IMR-90 (cell line): Measurements from ENCODE around the gene VWDE. TPM values are rescaled to one million over a fixed set of nuclear protein-coding genes. Genes with fewer than 3 reads are reported as not detected.

Experiments
- ATAC-seq: fragments of 200-7000 bp; cut with Tn5 transposase; 2 replicates; pipeline ENCODE4 v1.9.1; 2020; ENCODE audit warnings: low read depth, mild to moderate bottlenecking, moderate library complexity
- BruUV-seq: library from RNA; stranded (reverse); fragments of 400-500 nt; replicated peaks from 2 replicates; lab custom pipeline; 2021; lab: Mats Ljungman, UMichigan
- CTCF ChIA-PET: fragments of 300-600 bp; formaldehyde crosslinking; extraction: SDS; loops from one replicate; lab custom pipeline; 2021; ENCODE audit warnings: antibody characterized with exemption; lab: Yijun Ruan, JAX
- POLR2A ChIA-PET: fragments of 300-600 bp; sonication (Branson Sonifier 250); formaldehyde crosslinking; loops from one replicate; lab custom pipeline; 2022; ENCODE audit warnings: antibody characterized with exemption; ENCODE audit not compliant: unreplicated experiment; lab: Charles Lee
- DNase-seq: peaks from one replicate; pipeline ENCODE4 v3.0.0; 2013
- H2AFZ ChIP-seq: replicated peaks from 2 replicates; pipeline ENCODE3; 2013; ENCODE audit warnings: low read length, mild to moderate bottlenecking; ENCODE audit not compliant: poor library complexity
- H2AK5ac ChIP-seq: 2 replicates; pipeline ENCODE4 v1.6.1; 2013; ENCODE audit warnings: low read depth, low read length, inconsistent platforms
- H2AK9ac ChIP-seq: replicated peaks from 2 replicates; pipeline ENCODE3; 2013; ENCODE audit warnings: mild to moderate bottlenecking, low read depth, low read length, moderate library complexity; ENCODE audit not compliant: poor library complexity
- H2BK120ac ChIP-seq: 2 replicates; pipeline ENCODE4 v1.6.1; 2013; ENCODE audit warnings: low read depth, low read length, inconsistent platforms
- H2BK15ac ChIP-seq: 3 replicates; pipeline ENCODE4 v1.6.1; 2013; ENCODE audit warnings: low read depth, low read length, inconsistent platforms
- H2BK20ac ChIP-seq: 2 replicates; pipeline ENCODE4 v1.6.1; 2013; ENCODE audit warnings: low read depth, mild to moderate bottlenecking, inconsistent platforms, low read length, moderate library complexity
- H2BK5ac ChIP-seq: 2 replicates; pipeline ENCODE4 v1.6.1; 2013; ENCODE audit warnings: mild to moderate bottlenecking, low read depth, low read length, inconsistent platforms; ENCODE audit not compliant: poor library complexity, severe bottlenecking
- H3K14ac ChIP-seq: replicated peaks from 2 replicates; pipeline ENCODE4 v1.6.1; 2013; ENCODE audit warnings: low read depth, low read length, inconsistent platforms
- H3K18ac ChIP-seq: 2 replicates; pipeline ENCODE4 v1.6.1; 2013; ENCODE audit warnings: low read depth, low read length, control low read depth
- H3K23ac ChIP-seq: 2 replicates; pipeline ENCODE4 v1.6.1; 2013; ENCODE audit warnings: low read depth, low read length, inconsistent platforms
- H3K27ac ChIP-seq: 2 replicates; pipeline ENCODE4 v1.5.1; 2013; ENCODE audit warnings: mild to moderate bottlenecking, control low read depth, low read length; ENCODE audit not compliant: insufficient read depth
- H3K27me3 ChIP-seq: 2 replicates; pipeline ENCODE4 v1.6.1; 2013; ENCODE audit warnings: low read length; ENCODE audit not compliant: control insufficient read depth, insufficient read depth
- H3K36me3 ChIP-seq: 2 replicates; pipeline ENCODE4 v1.6.1; 2013; ENCODE audit warnings: low read length, mixed read lengths; ENCODE audit not compliant: control insufficient read depth, insufficient read depth
- H3K4ac ChIP-seq: 2 replicates; pipeline ENCODE4 v1.6.1; 2013; ENCODE audit warnings: low read depth, low read length, inconsistent platforms
- H3K4me1 ChIP-seq: 2 replicates; pipeline ENCODE4 v1.6.1; 2013; ENCODE audit warnings: low read length, mixed read lengths; ENCODE audit not compliant: control insufficient read depth, insufficient read depth
- H3K4me2 ChIP-seq: 2 replicates; pipeline ENCODE4 v1.6.1; 2013; ENCODE audit warnings: low read depth, mild to moderate bottlenecking, control low read depth, low read length, moderate library complexity
- H3K4me3 ChIP-seq: 2 replicates; pipeline ENCODE4 v1.5.1; 2013; ENCODE audit warnings: low read depth, mild to moderate bottlenecking, control low read depth, low read length, moderate library complexity; ENCODE audit not compliant: insufficient read depth
- H3K56ac ChIP-seq: 2 replicates; pipeline ENCODE4 v1.6.1; 2013; ENCODE audit warnings: low read length, inconsistent platforms; ENCODE audit not compliant: insufficient read depth; ENCODE audit errors: extremely low read depth
- H3K79me1 ChIP-seq, 2 experiments: 2 replicates each; pipeline ENCODE4 v1.6.1; 2013; ENCODE audit warnings: low read length in 2 of 2, inconsistent platforms in 1 of 2, low read depth in 1 of 2
- H3K9ac ChIP-seq: 2 replicates; pipeline ENCODE4 v1.6.1; 2013; ENCODE audit warnings: low read depth, low read length, control low read depth
- H3K9me1 ChIP-seq: 2 replicates; pipeline ENCODE4 v1.6.1; 2013; ENCODE audit warnings: low read length, inconsistent platforms; ENCODE audit not compliant: insufficient read depth
- H3K9me3 ChIP-seq: 2 replicates; pipeline ENCODE4 v1.6.1; 2013; ENCODE audit warnings: low read length; ENCODE audit not compliant: control insufficient read depth, insufficient read depth
- H4K20me1 ChIP-seq: 2 replicates; pipeline ENCODE4 v1.6.1; 2013; ENCODE audit warnings: low read length, inconsistent platforms; ENCODE audit not compliant: insufficient read depth
- H4K5ac ChIP-seq: 2 replicates; pipeline ENCODE4 v1.6.1; 2013; ENCODE audit warnings: mild to moderate bottlenecking, low read depth, low read length, control low read depth
- H4K8ac ChIP-seq, 2 experiments: 2 replicates each; pipeline ENCODE4 v1.6.1; 2013; ENCODE audit warnings: low read depth in 2 of 2, low read length in 2 of 2, control low read depth in 1 of 2, inconsistent platforms in 1 of 2
- H4K91ac ChIP-seq: 2 replicates; pipeline ENCODE4 v1.6.1; 2013; ENCODE audit warnings: low read depth, low read length, inconsistent platforms; ENCODE audit not compliant: insufficient read depth
- CTCF ChIP-seq: conservative IDR thresholded peaks from 2 replicates; pipeline ENCODE4 v1.5.1; 2012; ENCODE audit warnings: mild to moderate bottlenecking, low read depth, low read length, improper control_type of control experiment
- ELK1 ChIP-seq: fragments of 150-350 bp; IDR thresholded peaks from 2 replicates; pipeline ENCODE4 v1.6.1; 2016; ENCODE audit warnings: low read depth, mild to moderate bottlenecking, low read length, moderate library complexity, borderline replicate concordance
- FOS ChIP-seq: fragments of 150-350 bp; IDR thresholded peaks from 2 replicates; pipeline ENCODE4 v1.6.1; 2016; ENCODE audit warnings: low read depth, low read length
- NFE2L2 ChIP-seq: fragments of 150-350 bp; IDR thresholded peaks from 2 replicates; pipeline ENCODE4 v1.6.1; 2016; ENCODE audit warnings: low read depth, mild to moderate bottlenecking, low read length
- POLR2A ChIP-seq: IDR thresholded peaks from 2 replicates; pipeline ENCODE4 v1.6.1; 2012; ENCODE audit warnings: mild to moderate bottlenecking, low read depth, low read length
- SMC3 ChIP-seq: fragments of 150-350 bp; IDR thresholded peaks from 2 replicates; pipeline ENCODE4 v1.6.1; 2016; ENCODE audit warnings: low read depth, mild to moderate bottlenecking, antibody characterized with exemption, low read length, moderate library complexity
- USF2 ChIP-seq: fragments of 150-350 bp; IDR thresholded peaks from 2 replicates; pipeline ENCODE4 v1.6.1; 2017; ENCODE audit warnings: mild to moderate bottlenecking, antibody characterized with exemption, low read length, low read depth
- WGBS, 2 experiments: methylation state at CpG; one replicate each; pipeline versions ENCODE4 v1.1.5 to v1.1.7; 2013; ENCODE audit warnings: missing lambda C conversion rate in 2 of 2; ENCODE audit not compliant: insufficient read length in 1 of 2; ENCODE audit errors: extremely low coverage in 2 of 2; 5-methylcytosine and 5-hydroxymethylcytosine counted together
- dilution Hi-C: fragments of 300-500 bp; cut with HindIII; formaldehyde crosslinking; loops from one replicate; pipeline ENCODE4 v1.14.3; 2018; ENCODE audit warnings: low sequenced_read_pairs; ENCODE audit not compliant: unreplicated experiment
- in situ Hi-C: fragments of 300-500 bp; cut with MboI; formaldehyde crosslinking; loops from 3 replicates; pipeline ENCODE4 v1.14.3; 2019; ENCODE audit warnings: low sequenced_read_pairs, inconsistent platforms, mixed read lengths
- intact Hi-C: fragments of 100-400 bp; cut with micrococcal nuclease; formaldehyde crosslinking; loops from 2 replicates; pipeline ENCODE4 v1.10.0; 2022
- polyA plus RNA-seq, 3 experiments: library from polyadenylated mRNA; depleted of rRNA; stranded (reverse); fragments of >200 nt; gene quantifications; 2 replicates each; pipeline ENCODE4 v1.2.3, GENCODE V29; 2012; ENCODE audit warnings: low replicate concordance in 1 of 3
- total RNA-seq: library from RNA; depleted of rRNA; stranded (reverse); fragments of >200 nt; gene quantifications from 2 replicates; pipeline ENCODE4 v1.2.3, GENCODE V29; 2012

VWDE gene
- total and polyA plus RNA-seq, 2 of the 4 experiments (the other 2 are of a cell fraction), result 0.05 to 0.18 TPM

- Histone ChIP-seq H2BK15ac (no peak overlapping the region), H4K20me1 (no peaks in the 10 kb centered on the region), H2AFZ (no peak overlapping the region), H4K91ac (no peak overlapping the region), H2AK5ac (no peak overlapping the region), H3K9me3 (no peaks in the 10 kb centered on the region), H3K4me2 (no peak overlapping the region), H3K4me3 (no peak overlapping the region), H2BK20ac (no peak overlapping the region), H4K8ac (no peak overlapping the region), H3K23ac (no peak overlapping the region), H3K14ac (no peak overlapping the region), H3K9me1 (no peaks in the 10 kb centered on the region), H2BK5ac (no peak overlapping the region), H3K36me3 (no peaks in the 10 kb centered on the region), H3K27ac (no peak overlapping the region), H3K27me3 (no peaks in the 10 kb centered on the region), H2AK9ac (no peak overlapping the region), H3K4ac (no peak overlapping the region), H4K5ac (no peak overlapping the region), H3K56ac (no peak overlapping the region), H2BK120ac (no peak overlapping the region), H3K4me1 (no peaks in the 10 kb centered on the region), H3K18ac (no peak overlapping the region), H3K79me1 (no peaks in the 10 kb centered on the region), H3K9ac (no peak overlapping the region)
- in situ Hi-C loops, result no loop called here
- intact Hi-C loops, result no loop called here
- POLR2A ChIA-PET, result no interaction called here
- no peak for TF ChIP-seq CTCF
- TF ChIP-seq ELK1, result no peak
- no peak for TF ChIP-seq NFE2L2
- no peak for TF ChIP-seq SMC3
- TF ChIP-seq FOS, result no peak
- no peak for TF ChIP-seq POLR2A
- no peak for TF ChIP-seq USF2
- no CpG with 5 or more reads among the region's 1 CpG for WGBS, 2 experiments
- DNase-seq, result no peak
- BruUV-seq, result no TSS peak
- CTCF ChIA-PET, result interaction anchor here (0.7 kb wide), 1 partner anchor 449 kb away, joined by 4 read pairs; no protein-coding TSS in a partner anchor
- no peak for ATAC-seq
- dilution Hi-C loops, result no loop called here
Measured at GRCh38 chr7:12287901-12288300, 115.8 kb downstream of the VWDE start.
